H9 (cell line): ENCODE data around the gene SLC24A4. TPM values are rescaled to one million over a fixed set of nuclear protein-coding genes. Genes with fewer than 3 reads are reported as not detected.

Source experiments
- DNase-seq: peaks from one replicate; pipeline ENCODE4 v3.0.0-alpha.2; 2017
- H2AFZ ChIP-seq: one replicate; pipeline ENCODE4 v1.6.1; 2013; ENCODE audit warnings: mild to moderate bottlenecking, low read length, control low read depth, moderate library complexity
- H2AK5ac ChIP-seq: 2 replicates; pipeline ENCODE4 v1.6.1; 2013; ENCODE audit warnings: low read length, control low read depth, mixed read lengths; ENCODE audit not compliant: insufficient read length
- H2BK120ac ChIP-seq: one replicate; pipeline ENCODE4 v1.6.1; 2013; ENCODE audit warnings: low read depth, mild to moderate bottlenecking, low read length, control low read depth, inconsistent platforms; ENCODE audit not compliant: poor library complexity, severe bottlenecking
- H2BK12ac ChIP-seq: 2 replicates; pipeline ENCODE4 v1.6.1; 2013; ENCODE audit warnings: low read length, control low read depth, mixed read lengths, low read depth; ENCODE audit not compliant: insufficient read length
- H2BK15ac ChIP-seq: 2 replicates; pipeline ENCODE4 v1.6.1; 2013; ENCODE audit warnings: low read depth, low read length, control low read depth
- H2BK20ac ChIP-seq: one replicate; pipeline ENCODE4 v1.6.1; 2013; ENCODE audit warnings: low read depth, mild to moderate bottlenecking, low read length, control low read depth, inconsistent platforms; ENCODE audit not compliant: poor library complexity, severe bottlenecking
- H2BK5ac ChIP-seq: 2 replicates; pipeline ENCODE4 v1.6.1; 2013; ENCODE audit warnings: low read length, control low read depth, mixed read lengths; ENCODE audit not compliant: insufficient read length
- H3K14ac ChIP-seq: 2 replicates; pipeline ENCODE4 v1.6.1; 2013; ENCODE audit warnings: low read length, control low read depth; ENCODE audit not compliant: insufficient read depth
- H3K18ac ChIP-seq: 2 replicates; pipeline ENCODE4 v1.6.1; 2013; ENCODE audit warnings: low read depth, mild to moderate bottlenecking, mixed read lengths, low read length, control low read depth; ENCODE audit not compliant: insufficient read length
- H3K23ac ChIP-seq: 2 replicates; pipeline ENCODE4 v1.6.1; 2013; ENCODE audit warnings: low read length, control low read depth, mixed read lengths, low read depth; ENCODE audit not compliant: insufficient read length
- H3K23me2 ChIP-seq: 2 replicates; pipeline ENCODE4 v1.6.1; 2013; ENCODE audit warnings: low read depth, mild to moderate bottlenecking, mixed read lengths, low read length, control low read depth; ENCODE audit not compliant: insufficient read length, poor library complexity, severe bottlenecking
- H3K27ac ChIP-seq: 2 replicates; pipeline ENCODE4 v1.5.1; 2013; ENCODE audit warnings: low read length, control low read depth, mixed read lengths, low read depth; ENCODE audit not compliant: insufficient read length
- H3K27me3 ChIP-seq: 2 replicates; pipeline ENCODE4 v1.6.1; 2013; ENCODE audit warnings: low read length, control low read depth, inconsistent platforms; ENCODE audit not compliant: insufficient read depth
- H3K4ac ChIP-seq: 2 replicates; pipeline ENCODE4 v1.6.1; 2013; ENCODE audit warnings: low read depth, mild to moderate bottlenecking, control low read depth, inconsistent platforms, low read length, moderate library complexity
- H3K4me1 ChIP-seq: 2 replicates; pipeline ENCODE4 v1.6.1; 2013; ENCODE audit warnings: low read length, control low read depth, inconsistent platforms; ENCODE audit not compliant: insufficient read depth
- H3K4me2 ChIP-seq: 2 replicates; pipeline ENCODE4 v1.6.1; 2013; ENCODE audit warnings: low read length, control low read depth, mixed read lengths; ENCODE audit not compliant: insufficient read length, insufficient read depth
- H3K56ac ChIP-seq: 2 replicates; pipeline ENCODE4 v1.6.1; 2013; ENCODE audit warnings: low read depth, mild to moderate bottlenecking, mixed read lengths, low read length, control low read depth; ENCODE audit not compliant: insufficient read length
- H3K79me1 ChIP-seq: 2 replicates; pipeline ENCODE4 v1.6.1; 2013; ENCODE audit warnings: low read depth, mild to moderate bottlenecking, moderate library complexity, low read length, control low read depth, inconsistent platforms; ENCODE audit not compliant: insufficient read depth, poor library complexity, severe bottlenecking
- H3K79me2 ChIP-seq: 2 replicates; pipeline ENCODE4 v1.6.1; 2013; ENCODE audit warnings: low read length, control low read depth, inconsistent platforms; ENCODE audit not compliant: insufficient read depth
- H3K9ac ChIP-seq: 2 replicates; pipeline ENCODE4 v1.6.1; 2013; ENCODE audit warnings: low read length, control low read depth, mixed read lengths; ENCODE audit not compliant: insufficient read length; ENCODE audit errors: extremely low read depth
- H3K9me3 ChIP-seq: one replicate; pipeline ENCODE4 v1.6.1; 2013; ENCODE audit warnings: low read depth, low read length, inconsistent platforms; ENCODE audit not compliant: control insufficient read depth
- H3T11ph ChIP-seq: one replicate; pipeline ENCODE4 v1.6.1; 2013; ENCODE audit warnings: mild to moderate bottlenecking, low read length, control low read depth, inconsistent platforms
- H4K20me1 ChIP-seq: one replicate; pipeline ENCODE4 v1.6.1; 2013; ENCODE audit not compliant: control insufficient read depth, insufficient read length, insufficient read depth
- H4K5ac ChIP-seq: 2 replicates; pipeline ENCODE4 v1.6.1; 2013; ENCODE audit warnings: low read depth, mild to moderate bottlenecking, mixed read lengths, low read length, control low read depth; ENCODE audit not compliant: insufficient read length
- H4K8ac ChIP-seq: replicated peaks from 2 replicates; pipeline ENCODE4 v1.6.1; 2013; ENCODE audit warnings: low read length, control low read depth, mixed read lengths, low read depth; ENCODE audit not compliant: insufficient read length
- H4K91ac ChIP-seq: 2 replicates; pipeline ENCODE4 v1.6.1; 2013; ENCODE audit warnings: low read depth, mild to moderate bottlenecking, moderate library complexity, mixed read lengths, low read length, control low read depth; ENCODE audit not compliant: insufficient read length
- H3K27ac Mint-ChIP-seq, 3 experiments: 2 replicates in 2 of 3; 3 replicates in 1 of 3; pipeline ENCODE4 v1.8.0; 2020 to 2021; ENCODE audit warnings: mixed read lengths in 3 of 3, mild to moderate bottlenecking in 1 of 3, moderate library complexity in 1 of 3
- H3K27me3 Mint-ChIP-seq: 2 replicates; pipeline ENCODE4 v1.8.0; 2021; ENCODE audit warnings: low read depth, mild to moderate bottlenecking, moderate library complexity, mixed read lengths
- H3K36me3 Mint-ChIP-seq, 3 experiments: 2 replicates in 2 of 3; 3 replicates in 1 of 3; pipeline ENCODE4 v1.8.0; 2020 to 2021; ENCODE audit warnings: low read depth in 3 of 3, mixed read lengths in 3 of 3; ENCODE audit not compliant: insufficient read depth in 1 of 3
- H3K4me1 Mint-ChIP-seq, 2 experiments: 2 replicates each; pipeline ENCODE4 v1.8.0; 2020; ENCODE audit warnings: mixed read lengths in 2 of 2
- H3K4me3 Mint-ChIP-seq, 2 experiments: 2 replicates in 1 of 2; 3 replicates in 1 of 2; pipeline ENCODE4 v1.8.0; 2020 to 2021; ENCODE audit warnings: mild to moderate bottlenecking in 2 of 2, mixed read lengths in 2 of 2, moderate library complexity in 1 of 2
- H3K9me3 Mint-ChIP-seq, 2 experiments: 2 replicates in 1 of 2; 3 replicates in 1 of 2; pipeline ENCODE4 v1.8.0; 2020; ENCODE audit warnings: mild to moderate bottlenecking in 2 of 2, mixed read lengths in 2 of 2, moderate library complexity in 1 of 2
- WGBS: extraction: QIAGEN DNeasy Blood & Tissue Kit; methylation state at CpG from one replicate; pipeline ENCODE4 v1.1.7; 2013; ENCODE audit warnings: missing lambda C conversion rate, low lambda C conversion rate, mixed read lengths; ENCODE audit not compliant: insufficient read length; ENCODE audit errors: extremely low coverage; 5-methylcytosine and 5-hydroxymethylcytosine counted together
- total RNA-seq: library from RNA; stranded (reverse); gene quantifications from 2 replicates; pipeline ENCODE4 v1.2.1, GENCODE V29; 2021
- TF ChIP-seq, protein P1 (sequence below): fragments of 200-600 bp; sonication (generic); conservative IDR thresholded peaks from 3 replicates; pipeline ENCODE4 v1.8.0; 2021; ENCODE audit warnings: antibody characterized with exemption, mild to moderate bottlenecking

Gene SLC24A4
- total RNA-seq, 1 experiment from 2014 or later: 0.24 TPM

DNA sequence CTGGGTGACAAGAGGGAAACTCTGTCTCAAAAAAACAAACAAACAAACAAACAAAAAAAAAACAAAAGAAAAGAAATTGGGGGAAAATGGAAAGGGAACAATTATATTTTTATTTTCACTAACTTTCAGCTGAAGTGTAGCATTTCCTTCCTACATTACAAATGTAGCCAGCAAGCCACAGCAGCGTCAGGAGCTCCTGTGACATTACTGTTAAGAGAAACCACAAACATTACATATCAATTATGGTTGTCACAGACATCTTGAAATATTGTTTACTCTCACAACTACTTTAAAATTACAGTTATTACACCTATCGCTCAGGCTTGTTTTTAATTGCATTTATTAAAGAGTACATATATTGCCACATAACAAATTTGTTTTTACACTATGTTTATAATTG, 49.8 kb upstream of the SLC24A4 start:
- no peak overlapping the region for H2AFZ ChIP-seq
- no peaks in the 10 kb centered on the region for H3K79me2 ChIP-seq
- no peak overlapping the region for H4K91ac ChIP-seq
- H2BK12ac ChIP-seq: no peak overlapping the region
- no peak overlapping the region for H3K4me2 ChIP-seq
- no peak overlapping the region for H2BK15ac ChIP-seq
- H3K9me3 ChIP-seq: no peaks in the 10 kb centered on the region
- H3K4ac ChIP-seq: no peak overlapping the region
- H3T11ph ChIP-seq: no peak overlapping the region
- H2BK20ac ChIP-seq: no peak overlapping the region
- no peaks in the 10 kb centered on the region for H3K23me2 ChIP-seq
- no peak overlapping the region for H2AK5ac ChIP-seq
- no peaks in the 10 kb centered on the region for H3K4me1 ChIP-seq
- no peak overlapping the region for H2BK120ac ChIP-seq
- no CpG with 5 or more reads among the region's 2 CpGs for WGBS
- H4K20me1 ChIP-seq: no peaks in the 10 kb centered on the region
- no peak overlapping the region for H3K9ac ChIP-seq
- no peaks in the 10 kb centered on the region; a peak in 1 of 5 replicates for H3K9me3 Mint-ChIP-seq
- no peaks in the 10 kb centered on the region for H3K79me1 ChIP-seq
- no peak overlapping the region for H4K5ac ChIP-seq
- no peak overlapping the region for H3K4me3 Mint-ChIP-seq
- no peak overlapping the region for H3K18ac ChIP-seq
- H3K4me1 Mint-ChIP-seq: no peaks in the 10 kb centered on the region
- no peak for DNase-seq
- H3K14ac ChIP-seq: no peak overlapping the region
- TF ChIP-seq, protein P1, sequence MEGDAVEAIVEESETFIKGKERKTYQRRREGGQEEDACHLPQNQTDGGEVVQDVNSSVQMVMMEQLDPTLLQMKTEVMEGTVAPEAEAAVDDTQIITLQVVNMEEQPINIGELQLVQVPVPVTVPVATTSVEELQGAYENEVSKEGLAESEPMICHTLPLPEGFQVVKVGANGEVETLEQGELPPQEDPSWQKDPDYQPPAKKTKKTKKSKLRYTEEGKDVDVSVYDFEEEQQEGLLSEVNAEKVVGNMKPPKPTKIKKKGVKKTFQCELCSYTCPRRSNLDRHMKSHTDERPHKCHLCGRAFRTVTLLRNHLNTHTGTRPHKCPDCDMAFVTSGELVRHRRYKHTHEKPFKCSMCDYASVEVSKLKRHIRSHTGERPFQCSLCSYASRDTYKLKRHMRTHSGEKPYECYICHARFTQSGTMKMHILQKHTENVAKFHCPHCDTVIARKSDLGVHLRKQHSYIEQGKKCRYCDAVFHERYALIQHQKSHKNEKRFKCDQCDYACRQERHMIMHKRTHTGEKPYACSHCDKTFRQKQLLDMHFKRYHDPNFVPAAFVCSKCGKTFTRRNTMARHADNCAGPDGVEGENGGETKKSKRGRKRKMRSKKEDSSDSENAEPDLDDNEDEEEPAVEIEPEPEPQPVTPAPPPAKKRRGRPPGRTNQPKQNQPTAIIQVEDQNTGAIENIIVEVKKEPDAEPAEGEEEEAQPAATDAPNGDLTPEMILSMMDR: no peak
- H2BK5ac ChIP-seq: no peak overlapping the region
- peaks cover 19% of the 10 kb centered on the region for H3K27me3 Mint-ChIP-seq
- H3K27me3 ChIP-seq: no peaks in the 10 kb centered on the region
- no peak overlapping the region for H4K8ac ChIP-seq
- H3K27ac Mint-ChIP-seq: no peak overlapping the region
- no peak overlapping the region for H3K27ac ChIP-seq
- H3K56ac ChIP-seq: no peak overlapping the region
- 0 out of 7 replicates have a peak, but pooled peaks cover 0 to 2% (median 0%) of the 10 kb centered on the region in 3 experiments for H3K36me3 Mint-ChIP-seq
- no peak overlapping the region for H3K23ac ChIP-seq
